Measurements from ENCODE around the gene CORO2A. TPM values are rescaled to one million over a fixed set of nuclear protein-coding genes. Genes with fewer than 3 reads are reported as not detected.

CORO2A gene
- total RNA-seq, 6 experiments from 2014 or later, result 0.84 to 2.4 (median 1.1) TPM

DNA sequence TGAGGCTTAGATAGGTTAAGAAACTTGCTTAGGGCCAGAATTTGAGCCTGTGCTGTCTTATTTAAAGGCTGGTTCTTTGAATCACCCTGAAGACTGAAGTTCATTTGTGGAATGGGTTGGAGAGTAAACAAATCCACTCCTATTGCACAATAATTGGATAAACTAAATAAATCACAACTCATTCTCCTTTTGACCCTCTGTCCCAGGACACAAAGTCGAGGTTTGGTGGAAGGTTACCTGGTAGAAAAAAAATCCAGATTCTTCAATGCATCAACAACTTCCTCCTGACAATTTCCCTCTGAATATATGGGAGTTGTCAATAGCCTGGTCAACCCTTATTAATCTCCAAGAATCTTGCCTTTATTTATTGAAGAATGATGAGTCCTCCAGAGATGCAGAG, 34.1 kb upstream of the CORO2A start:
- peak overlapping the region; percentile 67 for H3K27ac Mint-ChIP-seq
- H3K4me1 Mint-ChIP-seq (ENCODE audit: low read depth), result peaks cover 60% of the 10 kb centered on the region
- TF ChIP-seq, protein P1, sequence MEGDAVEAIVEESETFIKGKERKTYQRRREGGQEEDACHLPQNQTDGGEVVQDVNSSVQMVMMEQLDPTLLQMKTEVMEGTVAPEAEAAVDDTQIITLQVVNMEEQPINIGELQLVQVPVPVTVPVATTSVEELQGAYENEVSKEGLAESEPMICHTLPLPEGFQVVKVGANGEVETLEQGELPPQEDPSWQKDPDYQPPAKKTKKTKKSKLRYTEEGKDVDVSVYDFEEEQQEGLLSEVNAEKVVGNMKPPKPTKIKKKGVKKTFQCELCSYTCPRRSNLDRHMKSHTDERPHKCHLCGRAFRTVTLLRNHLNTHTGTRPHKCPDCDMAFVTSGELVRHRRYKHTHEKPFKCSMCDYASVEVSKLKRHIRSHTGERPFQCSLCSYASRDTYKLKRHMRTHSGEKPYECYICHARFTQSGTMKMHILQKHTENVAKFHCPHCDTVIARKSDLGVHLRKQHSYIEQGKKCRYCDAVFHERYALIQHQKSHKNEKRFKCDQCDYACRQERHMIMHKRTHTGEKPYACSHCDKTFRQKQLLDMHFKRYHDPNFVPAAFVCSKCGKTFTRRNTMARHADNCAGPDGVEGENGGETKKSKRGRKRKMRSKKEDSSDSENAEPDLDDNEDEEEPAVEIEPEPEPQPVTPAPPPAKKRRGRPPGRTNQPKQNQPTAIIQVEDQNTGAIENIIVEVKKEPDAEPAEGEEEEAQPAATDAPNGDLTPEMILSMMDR (IDR thresholded peaks at IDR 0.05), result no peak
- DNase-seq, result no peak
- peaks cover 48% of the 10 kb centered on the region for H3K36me3 Mint-ChIP-seq (ENCODE audit: low read depth)
- H3K9me3 Mint-ChIP-seq, result no peaks in the 10 kb centered on the region
- H3K27me3 Mint-ChIP-seq (ENCODE audit: insufficient read depth), result peaks cover 7% of the 10 kb centered on the region
- no peak overlapping the region for H3K4me3 Mint-ChIP-seq

GRCh38 chr9:98225015-98225442, 32.6 kb upstream of the CORO2A start:
- Mint-ChIP-seq H3K27ac (peak overlapping the region; percentile 99), H3K4me3 (no peak overlapping the region), H3K9me3 (no peaks in the 10 kb centered on the region), H3K4me1 (ENCODE audit: low read depth) (peaks cover 49% of the 10 kb centered on the region), H3K27me3 (ENCODE audit: insufficient read depth) (peaks cover 4% of the 10 kb centered on the region), H3K36me3 (ENCODE audit: low read depth) (peaks cover 40% of the 10 kb centered on the region)
- DNase-seq, result no peak
- TF ChIP-seq, protein P1 (IDR thresholded peaks at IDR 0.05), result no peak

DNA sequence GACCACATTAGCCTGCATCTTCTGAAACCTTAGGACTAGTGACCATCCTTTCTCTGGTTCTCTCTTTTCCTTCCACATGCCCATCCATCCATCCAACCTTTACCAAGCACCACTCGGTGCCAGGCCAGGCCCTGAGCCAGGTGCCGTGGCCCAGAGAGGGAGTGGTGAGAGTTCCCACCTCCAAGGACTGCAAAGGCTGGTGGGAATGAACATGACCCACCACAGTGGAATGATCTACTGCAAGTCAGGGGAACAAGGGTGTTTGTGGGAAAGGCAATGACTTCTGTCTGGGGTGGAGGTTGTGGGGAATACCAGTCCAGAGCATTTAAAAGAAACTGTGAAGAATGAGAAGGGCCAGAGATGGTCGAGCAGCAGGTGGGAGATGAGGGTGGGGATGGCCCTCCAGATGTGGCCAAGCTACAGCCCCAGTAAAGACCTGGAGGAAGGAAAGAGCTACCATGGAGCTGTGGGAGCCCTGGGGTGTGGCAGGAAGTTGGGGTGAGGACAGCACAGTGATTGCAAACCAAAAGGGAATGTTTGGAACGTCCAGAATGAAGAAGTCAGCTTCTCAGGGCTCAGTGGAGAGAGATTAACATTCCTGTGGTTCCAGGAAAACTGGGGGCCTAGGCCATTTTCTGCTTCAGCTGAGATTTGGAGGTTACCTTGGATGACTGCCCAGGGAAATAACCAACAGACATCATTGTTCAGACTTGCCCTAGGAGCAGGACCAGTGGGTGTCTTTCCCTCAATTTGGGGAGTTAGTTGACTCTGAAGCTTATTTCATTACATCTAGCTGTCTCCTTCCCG, 30.7 kb upstream of the CORO2A start:
- TF ChIP-seq, protein P1 (IDR thresholded peaks at IDR 0.05), result no peak
- Mint-ChIP-seq H3K9me3 (no peaks in the 10 kb centered on the region), H3K4me3 (peak overlapping the region; percentile 70), H3K4me1 (ENCODE audit: low read depth) (peaks cover 48% of the 10 kb centered on the region), H3K27me3 (ENCODE audit: insufficient read depth) (peaks cover 4% of the 10 kb centered on the region), H3K36me3 (ENCODE audit: low read depth) (peaks cover 39% of the 10 kb centered on the region), H3K27ac (peak overlapping the region; percentile 99)
- peak; percentile 98 for DNase-seq

- Mint-ChIP-seq H3K36me3 (ENCODE audit: low read depth) (peaks cover 31% of the 10 kb centered on the region), H3K27ac (peak overlapping the region; percentile 99; the same call in 1 of the 2 replicates), H3K4me3 (no peak overlapping the region), H3K9me3 (no peaks in the 10 kb centered on the region), H3K27me3 (ENCODE audit: insufficient read depth) (no peaks in the 10 kb centered on the region; the same call in none of the 2 replicates), H3K4me1 (ENCODE audit: low read depth) (peaks cover 36% of the 10 kb centered on the region)
- no peak for DNase-seq
- TF ChIP-seq, protein P1 (IDR thresholded peaks at IDR 0.05), result no peak
Observed at GRCh38 chr9:98220911-98221310, 28.5 kb upstream of the CORO2A start.

DNA sequence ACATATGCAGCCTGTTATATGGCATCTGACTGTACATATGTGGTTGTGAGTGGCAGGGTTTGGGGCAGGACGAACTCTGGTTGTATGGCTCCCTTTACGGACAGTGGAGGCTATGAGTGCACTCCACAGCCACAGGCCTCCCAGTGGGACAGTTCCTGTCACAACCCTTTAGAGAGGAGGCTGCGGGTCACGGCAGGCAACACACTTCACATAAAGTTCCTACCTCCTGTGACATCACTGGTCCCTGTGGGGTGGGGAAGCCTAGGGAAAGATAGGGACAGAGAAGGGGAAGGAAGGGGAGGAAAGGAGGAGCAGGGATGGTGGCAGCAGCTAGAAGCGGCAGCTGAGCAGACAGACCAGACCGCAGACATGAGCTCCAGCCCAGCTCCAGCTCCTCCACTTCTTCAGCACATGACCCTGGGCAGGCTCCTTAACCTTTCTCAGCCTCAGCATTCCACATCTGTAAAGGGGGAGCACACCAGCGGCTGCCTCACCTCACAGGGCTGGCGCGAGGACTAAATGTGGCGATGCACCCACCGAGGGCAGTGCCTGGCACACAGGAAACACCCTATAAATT, 27.4 kb upstream of the CORO2A start:
- Mint-ChIP-seq H3K27me3 (ENCODE audit: insufficient read depth) (no peaks in the 10 kb centered on the region; the same call in none of the 2 replicates), H3K4me1 (ENCODE audit: low read depth) (peaks cover 47% of the 10 kb centered on the region), H3K27ac (peak overlapping the region; percentile 59), H3K9me3 (no peaks in the 10 kb centered on the region), H3K4me3 (no peak overlapping the region), H3K36me3 (ENCODE audit: low read depth) (peaks cover 34% of the 10 kb centered on the region)
- no peak for DNase-seq
- TF ChIP-seq, protein P1 (IDR thresholded peaks at IDR 0.05), result no peak

Data from HFFc6 (cell line).